GM19240 (cell line): ENCODE measurements around the gene PLCB1.
"Not testable (repeated sequence)": the region's sequence is repeated elsewhere in the genome, so short reads cannot be mapped to it uniquely, and the experiment has no call there.

Experiments
- DNase-seq: peaks from one replicate; pipeline ENCODE4 v3.0.0; 2011; ENCODE audit warnings: low spot score; ENCODE audit not compliant: insufficient read length

The PLCB1 gene

DNA sequence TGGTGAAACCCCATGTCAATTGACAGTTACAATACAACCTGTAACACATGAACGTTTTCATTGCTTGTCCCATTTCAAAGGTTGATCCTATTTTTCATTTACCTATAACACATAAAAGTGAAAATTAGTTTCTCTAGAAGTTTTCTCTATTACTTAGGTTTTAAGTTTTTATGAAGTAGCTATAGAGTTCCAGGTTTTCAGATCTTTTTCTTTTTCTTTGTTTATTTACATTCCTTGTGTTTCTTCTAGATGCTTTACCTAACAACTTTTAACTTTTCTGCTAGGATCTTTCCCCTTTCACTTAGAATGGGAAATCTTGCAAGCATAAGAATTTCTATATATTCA lies 232.6 kb downstream of the PLCB1 start:
- no peak for DNase-seq

DNA sequence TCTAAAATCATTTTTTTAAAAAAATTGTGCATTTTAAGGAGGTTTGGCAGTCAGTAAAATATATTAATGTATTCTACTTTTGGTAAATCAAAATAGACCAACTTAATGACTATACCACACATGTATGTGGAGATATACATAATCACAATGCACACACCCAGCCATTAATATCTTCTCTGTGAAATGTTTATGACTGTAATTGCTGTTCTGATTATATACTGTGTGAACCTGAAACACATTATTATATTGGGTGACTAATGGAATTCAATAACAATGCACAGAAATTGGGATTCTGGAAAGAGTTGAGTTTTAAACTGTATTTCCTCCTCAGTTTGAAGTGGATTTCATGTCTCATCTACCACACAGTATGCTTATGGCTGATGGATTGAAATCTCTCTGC lies 233.6 kb downstream of the PLCB1 start:
- no peak for DNase-seq

DNA sequence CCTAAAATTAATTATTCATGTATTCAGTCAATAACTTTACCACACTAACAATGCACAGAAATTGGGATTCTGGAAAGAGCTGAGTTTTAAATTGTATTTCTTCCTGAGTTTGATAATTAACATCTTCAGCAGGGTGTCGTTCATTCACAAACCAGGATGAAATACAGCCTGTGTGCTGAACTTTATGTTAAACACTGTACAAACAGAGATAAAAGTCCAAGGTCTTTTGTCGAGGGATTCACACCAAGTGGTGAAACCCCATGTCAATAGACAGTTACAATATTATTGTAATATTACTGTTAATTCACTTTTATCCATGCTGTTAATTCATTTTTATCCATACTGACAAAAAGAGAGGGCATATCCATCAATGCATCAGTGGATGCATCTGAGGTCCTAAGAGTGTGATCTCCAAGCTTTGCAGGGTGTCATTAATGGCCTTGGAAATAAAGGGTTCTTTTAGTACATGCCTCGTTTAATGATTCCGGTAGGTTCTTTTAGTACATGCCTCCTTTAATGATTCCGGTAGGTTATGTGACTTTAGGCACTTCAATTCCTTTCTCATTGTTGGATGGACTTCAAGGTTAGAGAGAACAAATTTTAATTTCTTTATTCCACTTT lies 234.3 kb downstream of the PLCB1 start:
- DNase-seq, result no peak

DNA sequence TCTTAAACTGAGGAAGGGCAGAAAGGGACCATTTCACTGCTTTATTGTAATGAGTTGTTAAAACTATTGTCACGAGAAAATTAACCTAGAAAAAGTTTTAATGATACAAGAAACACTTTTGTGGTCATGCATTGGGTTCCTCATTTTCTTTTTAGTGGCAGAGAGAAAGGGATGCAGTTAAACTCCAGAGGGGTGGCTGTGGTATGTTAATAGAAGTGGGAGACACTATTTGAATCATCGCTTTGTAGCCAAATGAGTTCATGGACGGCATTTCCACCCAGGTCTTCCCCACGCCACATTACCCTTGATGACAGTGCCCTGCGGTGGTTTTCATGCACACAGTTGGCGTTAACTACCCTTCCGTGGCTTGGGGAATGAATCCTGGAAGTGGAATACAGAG lies 235.6 kb downstream of the PLCB1 start:
- no peak for DNase-seq

DNA sequence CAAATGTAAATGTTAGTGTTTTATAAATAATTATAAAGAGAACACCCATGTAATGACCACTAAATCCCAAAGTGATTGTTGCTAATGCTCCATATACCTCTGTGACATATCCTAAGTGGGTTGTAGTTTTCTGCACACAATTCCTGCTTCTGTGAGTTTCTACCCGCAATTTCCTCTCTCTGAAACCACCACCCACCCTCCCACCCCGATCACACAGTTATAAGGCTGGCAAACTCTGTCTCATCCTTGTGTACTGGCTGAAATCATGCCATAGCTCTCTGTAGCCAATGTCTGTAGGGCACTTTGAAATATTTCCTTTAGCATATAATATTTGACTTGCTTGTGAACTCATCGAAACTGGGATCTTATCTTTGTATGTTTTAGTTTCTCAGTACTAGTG lies 236.6 kb downstream of the PLCB1 start:
- no peak for DNase-seq

DNA sequence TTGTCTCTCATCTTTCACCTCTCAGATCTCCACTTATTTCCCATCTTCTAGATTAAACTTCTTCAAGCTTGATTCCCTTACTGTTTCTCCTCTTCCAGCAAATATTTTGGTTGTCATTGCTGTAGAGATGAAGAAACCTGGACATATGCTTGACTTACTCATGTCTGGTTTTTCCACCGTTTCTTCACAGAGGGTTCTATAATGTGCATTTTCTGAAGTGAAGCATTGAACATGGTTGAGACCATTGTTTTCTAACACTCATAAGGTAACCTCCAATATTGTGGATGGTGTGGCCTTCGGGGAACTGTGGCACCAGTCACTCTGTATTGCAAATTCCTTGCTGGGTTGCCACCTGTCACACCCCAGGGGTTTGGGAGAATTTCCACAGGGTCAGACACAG lies 237.2 kb downstream of the PLCB1 start:
- DNase-seq, result no peak

DNA sequence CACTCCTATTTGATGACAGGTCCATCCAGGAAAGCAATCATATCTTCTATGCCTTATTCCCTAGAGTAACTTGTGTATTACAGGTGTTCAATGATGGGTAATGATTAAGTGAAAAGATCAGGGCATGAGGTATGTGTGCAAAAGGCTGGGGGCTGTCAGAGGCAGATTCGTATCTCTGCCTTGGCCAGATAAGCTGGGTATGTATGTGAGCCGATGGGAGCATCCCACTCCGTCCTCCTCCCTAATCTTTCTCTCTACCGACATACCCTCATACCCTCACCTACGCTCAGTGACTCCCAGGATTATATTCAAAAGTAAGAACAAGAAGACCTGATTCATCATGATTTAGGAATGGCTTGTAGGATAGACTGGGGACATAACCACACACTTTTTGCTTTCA lies 238.7 kb downstream of the PLCB1 start:
- DNase-seq, result no peak

DNA sequence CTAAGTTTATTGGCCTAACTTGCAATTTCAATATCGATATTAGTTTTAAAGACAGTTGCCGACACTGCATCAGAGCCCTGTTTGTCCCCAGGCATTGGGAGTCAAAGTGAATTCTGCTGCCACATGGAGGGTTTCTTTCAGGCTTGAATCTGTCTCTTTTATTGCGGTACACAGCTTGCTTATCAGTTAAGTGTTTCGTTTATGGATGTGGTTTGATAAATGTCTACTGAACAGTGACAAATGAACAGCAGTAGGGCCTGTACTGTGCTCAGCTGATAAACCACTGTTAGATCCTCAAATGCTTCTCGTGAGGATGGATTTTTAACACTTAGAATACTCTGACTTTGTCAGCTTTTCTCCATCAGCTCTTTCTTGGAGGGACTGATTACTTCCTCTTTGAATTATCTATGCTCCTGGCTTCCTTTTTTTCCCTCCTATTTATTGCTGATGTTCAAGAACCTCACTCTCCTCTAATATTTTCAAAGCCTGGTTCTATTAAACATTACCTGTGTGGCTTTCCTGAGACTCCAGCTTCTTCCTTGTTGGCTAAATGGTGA lies 240.8 kb downstream of the PLCB1 start:
- DNase-seq, result no peak

DNA sequence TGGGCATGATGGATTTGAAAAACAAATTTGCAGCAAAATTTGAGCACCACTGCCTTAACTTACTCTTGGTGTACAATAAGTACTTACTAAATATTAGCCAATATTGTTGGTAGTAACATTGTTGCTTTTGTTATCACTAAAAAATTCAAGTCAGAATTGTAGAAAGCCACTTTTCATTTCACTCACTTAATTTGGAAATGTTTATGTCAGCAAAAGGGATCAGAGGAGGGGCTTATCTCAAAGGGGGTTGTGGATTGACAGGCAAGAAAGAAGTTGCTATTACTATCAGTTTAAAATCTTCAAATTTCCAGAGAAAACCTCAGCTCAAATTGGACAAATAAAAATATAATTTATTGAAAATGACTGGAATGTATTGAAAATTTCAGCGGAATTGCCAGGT lies 241.5 kb downstream of the PLCB1 start:
- DNase-seq, result no peak

DNA sequence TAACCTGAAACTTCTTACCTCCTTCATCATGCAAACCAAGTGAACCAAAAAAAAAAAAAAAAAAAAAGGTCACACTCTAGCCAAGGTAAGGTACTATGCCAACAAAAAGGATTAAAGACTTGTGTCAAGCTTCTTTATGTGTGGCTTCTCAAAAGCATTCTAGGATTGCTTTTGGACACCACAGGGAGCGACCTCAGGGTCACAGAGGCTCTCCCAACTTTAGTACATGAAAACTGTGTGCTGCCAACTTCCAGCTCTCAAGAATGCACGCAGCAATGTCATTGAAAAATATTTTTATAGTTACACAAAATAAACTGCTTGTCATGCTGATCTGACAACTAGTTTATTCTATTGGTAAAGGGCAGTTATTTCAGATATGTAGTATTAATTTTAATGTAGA lies 243.8 kb downstream of the PLCB1 start:
- no peak for DNase-seq

DNA sequence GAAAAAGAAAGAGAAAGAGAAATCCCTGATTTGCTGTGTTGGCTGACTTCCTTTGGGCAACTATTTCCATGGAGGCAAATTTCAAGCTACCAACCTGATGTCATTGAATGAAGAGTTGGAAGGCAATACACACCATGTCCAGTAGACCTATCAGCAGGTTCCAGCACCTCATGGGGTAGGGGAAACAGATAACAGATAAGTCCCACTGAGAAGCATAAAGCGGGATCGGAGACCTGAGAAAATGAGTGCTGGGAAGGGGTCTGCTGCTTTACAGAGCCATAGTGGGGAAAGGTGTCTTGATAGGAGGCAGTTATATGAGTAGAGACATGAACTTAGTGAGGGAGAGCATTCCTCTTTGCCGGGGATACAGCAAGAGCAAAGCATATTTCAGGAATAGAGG lies 244.9 kb downstream of the PLCB1 start:
- DNase-seq, result no peak

DNA sequence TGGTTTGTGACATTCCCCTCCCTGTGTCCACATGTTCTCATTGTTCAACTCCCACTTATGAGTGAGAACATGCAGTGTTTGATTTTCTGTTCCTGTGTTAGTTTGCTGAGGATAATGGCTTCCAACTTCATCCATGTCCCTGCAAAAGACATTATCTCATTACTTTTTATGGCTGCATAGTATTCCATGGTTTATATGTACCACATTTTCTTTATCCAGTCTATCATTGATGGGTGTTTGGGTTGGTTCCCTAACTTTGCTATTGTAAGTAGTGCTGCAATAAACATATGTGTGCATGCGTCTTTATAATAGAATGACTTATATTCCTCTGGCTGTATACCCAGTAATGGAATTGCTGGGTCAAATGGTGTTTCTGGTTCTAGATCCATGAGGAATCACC lies 247.1 kb downstream of the PLCB1 start:
- DNase-seq, result not testable (repeated sequence)

DNA sequence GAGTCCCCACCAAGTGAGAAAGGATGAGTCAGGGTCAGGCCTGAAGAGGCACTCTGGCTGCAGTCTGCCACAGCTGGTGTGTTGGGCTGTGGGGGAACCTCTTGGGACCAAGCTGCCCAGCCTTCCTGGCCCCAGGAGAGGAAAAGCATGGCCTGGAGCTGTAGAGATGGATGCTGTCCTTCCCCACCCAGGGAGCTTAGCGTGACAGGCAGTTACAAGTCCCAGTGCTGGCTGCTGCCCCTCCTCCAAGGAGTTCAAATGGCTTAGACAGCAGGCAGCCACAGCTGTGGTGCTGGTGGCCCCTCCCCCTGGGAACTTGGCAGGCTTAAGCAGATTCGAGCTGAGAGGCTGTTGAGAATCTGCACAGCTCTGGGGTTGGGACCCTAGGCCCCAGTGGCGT lies 253.2 kb downstream of the PLCB1 start:
- no peak for DNase-seq

DNA sequence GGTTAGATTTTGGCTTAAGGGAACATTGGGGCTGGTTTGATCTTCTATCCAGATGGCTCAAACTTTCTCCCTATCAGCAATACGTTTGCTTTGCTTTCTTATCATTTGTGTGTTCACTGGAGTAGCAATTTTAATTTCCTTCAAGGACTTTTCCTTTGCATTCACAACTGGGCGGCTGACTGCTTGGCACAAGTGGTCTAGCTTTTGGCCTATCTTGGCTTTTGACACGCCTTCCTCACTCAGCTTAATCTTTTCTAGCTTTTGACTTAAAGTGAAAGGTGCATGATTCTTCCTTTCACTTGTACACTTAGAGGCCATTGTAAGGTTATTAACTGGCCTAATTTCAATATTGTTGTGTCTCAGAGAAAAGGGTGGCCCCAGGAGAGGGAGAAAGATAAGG lies 254.9 kb downstream of the PLCB1 start:
- DNase-seq, result no peak

DNA sequence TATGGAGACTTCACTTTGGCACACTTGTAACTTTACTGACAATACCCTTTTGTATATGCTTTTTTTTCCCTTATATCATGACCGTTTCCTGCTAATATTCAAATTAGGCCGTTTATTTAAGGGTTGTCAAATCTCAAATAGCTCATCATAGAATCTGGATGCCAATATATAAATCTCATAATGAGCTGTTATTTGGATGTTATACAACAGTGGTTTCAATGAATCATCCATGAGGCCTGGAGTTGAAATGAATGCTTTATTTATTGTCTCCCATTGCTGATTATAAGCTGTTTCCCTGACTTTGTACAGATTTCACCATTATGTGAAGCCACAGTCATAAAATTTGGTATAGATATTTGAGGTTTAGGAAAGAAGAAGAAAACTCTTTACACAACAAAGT lies 256.1 kb downstream of the PLCB1 start:
- DNase-seq, result no peak

DNA sequence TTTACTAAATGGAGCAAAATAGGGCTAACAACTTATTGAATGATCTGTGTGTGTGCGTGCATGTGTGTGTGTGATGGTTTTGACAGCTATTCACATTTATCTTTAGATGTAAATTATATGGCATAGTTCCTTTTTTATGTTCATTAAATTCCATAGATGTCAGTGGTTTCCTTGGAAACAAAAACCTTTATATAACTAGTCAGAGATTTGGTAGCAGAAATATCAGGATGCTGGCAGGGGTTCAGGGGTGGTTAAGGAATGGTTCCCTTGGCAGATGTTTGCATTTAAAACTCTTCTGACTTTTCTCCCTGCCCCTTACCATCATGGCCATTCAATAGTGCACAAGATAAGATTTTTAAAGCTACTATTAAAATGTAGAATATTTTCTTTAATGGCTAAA lies 256.6 kb downstream of the PLCB1 start:
- no peak for DNase-seq

DNA sequence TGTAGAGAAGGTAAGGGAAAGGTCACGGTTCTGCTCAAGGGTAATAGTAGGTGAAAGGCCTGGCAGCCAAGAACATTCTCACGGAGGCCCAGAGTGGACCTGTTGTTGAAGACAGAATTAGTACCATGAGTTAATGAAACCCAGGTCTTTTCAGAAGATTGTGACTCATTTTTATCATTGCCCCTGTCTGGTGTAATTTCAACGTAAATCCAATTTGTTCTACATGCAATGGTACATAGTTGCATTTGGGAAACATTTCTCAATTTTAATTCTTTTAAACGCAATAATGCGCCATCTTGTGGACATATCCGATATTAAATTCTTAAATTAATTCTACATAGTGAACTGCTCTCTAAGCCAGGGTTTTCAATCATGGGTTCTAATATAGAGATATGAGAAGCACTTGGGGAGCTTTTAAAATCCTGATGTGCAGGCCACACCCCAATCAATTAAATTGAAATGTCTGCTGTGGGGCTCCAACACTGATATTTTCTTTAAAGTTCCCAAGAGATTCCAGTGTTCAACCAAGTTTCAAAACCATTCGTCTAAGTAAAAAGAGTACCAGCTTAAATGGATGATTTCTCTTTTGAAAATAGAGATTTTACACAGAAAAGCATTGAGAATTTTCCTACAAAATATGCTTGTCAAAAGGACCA lies 257.4 kb downstream of the PLCB1 start:
- DNase-seq, result no peak

DNA sequence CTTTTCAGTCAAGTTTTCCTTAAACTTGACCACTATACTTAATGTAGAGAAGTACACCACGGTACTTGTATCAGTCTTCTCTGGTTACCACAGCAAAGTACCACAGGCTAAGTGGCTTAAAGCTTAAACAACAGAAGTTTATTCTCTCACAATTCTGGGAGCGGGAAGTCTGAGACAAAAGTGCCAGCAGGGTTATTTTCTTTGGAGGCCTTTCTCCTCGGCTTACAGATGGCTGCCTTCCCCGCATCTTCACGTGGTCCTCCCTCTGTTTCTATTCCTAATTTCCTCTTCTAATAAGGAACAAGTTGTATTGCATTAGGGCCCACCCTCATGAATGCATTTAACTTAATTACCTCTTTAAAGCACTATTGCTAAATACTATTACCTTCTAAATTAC lies 258.0 kb downstream of the PLCB1 start:
- DNase-seq, result no peak

DNA sequence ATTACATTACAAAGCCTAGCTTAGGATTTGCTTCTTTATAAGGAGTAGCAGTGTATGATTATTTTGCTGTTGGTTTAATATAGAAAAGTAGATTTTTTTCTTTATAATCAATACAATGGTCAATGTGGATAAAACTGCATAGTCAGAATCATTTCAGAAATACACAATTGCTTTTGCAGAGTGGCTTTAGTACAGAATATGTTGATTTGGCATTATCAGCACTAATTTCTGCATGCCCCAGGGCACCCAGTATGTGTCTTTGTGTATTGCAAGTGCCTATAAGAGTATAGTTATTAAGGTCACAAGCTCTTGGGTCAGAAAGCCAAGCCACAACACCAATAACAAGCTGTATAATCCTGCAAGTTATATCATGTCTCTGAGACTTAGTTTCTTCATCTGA lies 258.4 kb downstream of the PLCB1 start:
- DNase-seq, result no peak

DNA sequence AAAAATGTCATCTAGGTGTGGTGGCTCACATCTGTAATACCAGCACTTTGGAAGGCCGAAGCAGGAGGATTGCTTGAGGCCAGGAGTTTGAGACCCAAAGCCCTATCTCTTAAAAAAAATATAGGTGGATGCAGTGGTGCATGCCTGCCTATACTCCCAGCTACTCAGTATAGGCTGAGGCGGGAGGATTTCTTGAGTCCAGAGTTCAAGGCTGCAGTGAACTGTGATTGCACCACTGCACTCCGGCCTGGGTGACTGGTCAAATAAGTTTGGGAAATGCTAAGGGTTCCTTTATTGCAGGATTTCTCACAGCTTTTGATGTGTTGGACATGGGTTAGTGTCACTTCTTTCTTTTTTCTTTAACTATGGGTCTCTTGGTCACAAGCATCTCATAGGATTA lies 261.3 kb downstream of the PLCB1 start:
- no peak for DNase-seq

DNA sequence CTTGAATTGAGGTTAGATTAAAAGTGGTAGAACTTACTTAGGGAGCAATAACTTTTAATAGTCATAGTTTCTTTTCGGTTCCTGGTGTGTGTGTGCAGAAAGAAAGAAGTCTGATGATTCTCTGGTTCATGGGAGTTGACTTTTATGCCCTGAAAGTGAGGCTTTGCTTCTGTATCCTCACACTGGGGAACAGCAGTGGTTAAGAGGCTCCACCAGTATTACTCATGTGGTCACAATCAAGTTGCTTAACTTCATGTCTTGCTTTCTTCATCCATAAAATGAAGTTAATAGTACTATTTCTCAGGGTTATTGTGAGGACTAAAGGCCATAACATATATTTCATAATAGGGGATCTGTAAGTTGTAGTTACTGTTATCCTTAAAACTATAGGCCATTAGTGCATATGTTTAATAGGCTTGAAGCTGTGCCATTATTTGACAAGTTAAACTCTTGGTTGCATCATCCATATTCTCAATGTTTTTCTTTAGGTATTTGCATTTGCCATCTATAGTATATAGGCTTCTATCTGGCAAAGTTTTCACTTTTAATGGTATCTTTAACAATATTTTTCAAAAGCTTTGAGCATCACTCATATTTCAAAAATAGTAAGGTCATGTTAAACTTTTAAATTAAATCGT lies 262.4 kb downstream of the PLCB1 start:
- DNase-seq, result no peak

DNA sequence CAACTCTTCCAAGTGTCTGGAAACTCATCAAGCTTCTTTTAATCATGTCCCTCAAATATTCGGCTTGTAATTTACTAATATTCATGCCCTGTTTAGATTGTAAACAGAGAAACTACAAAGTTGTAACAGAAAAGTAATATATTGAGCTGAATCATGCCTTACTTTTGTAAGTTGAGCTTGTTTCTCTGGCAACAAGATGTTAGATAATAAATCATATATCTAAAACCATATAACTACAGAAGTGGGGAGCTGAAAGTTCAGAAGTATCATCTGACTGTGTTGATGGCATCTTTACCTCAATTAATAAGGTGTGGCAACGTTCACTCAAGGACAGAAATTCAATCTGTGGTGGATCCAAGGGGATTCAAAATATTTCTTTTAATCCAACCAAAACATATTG lies 263.9 kb downstream of the PLCB1 start:
- no peak for DNase-seq
